ENCODE data around the gene DGKD.

DNA sequence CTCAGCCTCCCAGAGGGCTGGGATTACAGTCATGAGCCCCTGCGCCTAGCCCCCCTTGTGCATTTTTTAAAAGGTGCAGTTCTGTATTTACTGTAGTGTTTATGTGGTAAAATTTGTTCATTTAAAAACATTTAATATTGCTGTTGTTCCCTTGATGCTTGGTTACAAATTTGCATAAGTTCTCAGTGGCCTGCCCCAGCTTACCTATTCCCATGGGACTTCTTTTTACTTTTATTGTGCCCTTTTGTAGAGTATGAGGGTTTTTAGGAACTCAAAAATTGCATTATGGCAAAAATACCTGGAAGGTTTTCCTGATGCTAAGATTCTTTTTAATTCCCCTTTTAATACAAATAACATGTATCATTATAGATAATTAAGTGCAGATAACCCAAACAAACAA, 63.0 kb downstream of the DGKD start:
- TF ChIP-seq POLR2A (IDR thresholded peaks at IDR 0.05) = no peak
- TF ChIP-seq, protein P1, sequence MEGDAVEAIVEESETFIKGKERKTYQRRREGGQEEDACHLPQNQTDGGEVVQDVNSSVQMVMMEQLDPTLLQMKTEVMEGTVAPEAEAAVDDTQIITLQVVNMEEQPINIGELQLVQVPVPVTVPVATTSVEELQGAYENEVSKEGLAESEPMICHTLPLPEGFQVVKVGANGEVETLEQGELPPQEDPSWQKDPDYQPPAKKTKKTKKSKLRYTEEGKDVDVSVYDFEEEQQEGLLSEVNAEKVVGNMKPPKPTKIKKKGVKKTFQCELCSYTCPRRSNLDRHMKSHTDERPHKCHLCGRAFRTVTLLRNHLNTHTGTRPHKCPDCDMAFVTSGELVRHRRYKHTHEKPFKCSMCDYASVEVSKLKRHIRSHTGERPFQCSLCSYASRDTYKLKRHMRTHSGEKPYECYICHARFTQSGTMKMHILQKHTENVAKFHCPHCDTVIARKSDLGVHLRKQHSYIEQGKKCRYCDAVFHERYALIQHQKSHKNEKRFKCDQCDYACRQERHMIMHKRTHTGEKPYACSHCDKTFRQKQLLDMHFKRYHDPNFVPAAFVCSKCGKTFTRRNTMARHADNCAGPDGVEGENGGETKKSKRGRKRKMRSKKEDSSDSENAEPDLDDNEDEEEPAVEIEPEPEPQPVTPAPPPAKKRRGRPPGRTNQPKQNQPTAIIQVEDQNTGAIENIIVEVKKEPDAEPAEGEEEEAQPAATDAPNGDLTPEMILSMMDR (IDR thresholded peaks at IDR 0.05) = no peak
